HepG2 (cell line): ENCODE measurements around the gene MOGAT3. TPM values are rescaled to one million over a fixed set of nuclear protein-coding genes. Genes with fewer than 3 reads are reported as not detected.

ENCODE experiments used
- AHDC1 ChIP-seq: sonication (generic); formaldehyde crosslinking; IDR thresholded peaks from 2 replicates; pipeline ENCODE4 v1.5.1; 2020; ENCODE audit warnings: mild to moderate bottlenecking, missing genetic modification reagents, borderline replicate concordance
- DMTF1 ChIP-seq: sonication (generic); formaldehyde crosslinking; IDR thresholded peaks from 2 replicates; pipeline ENCODE4 v1.4.0; 2020; ENCODE audit warnings: mild to moderate bottlenecking, missing genetic modification reagents
- E2F2 ChIP-seq: sonication (generic); formaldehyde crosslinking; IDR thresholded peaks from 2 replicates; pipeline ENCODE4 v1.4.0; 2020; ENCODE audit warnings: missing genetic modification reagents, borderline replicate concordance
- GMEB1 ChIP-seq: sonication (generic); formaldehyde crosslinking; IDR thresholded peaks from 2 replicates; pipeline ENCODE4 v1.5.1; 2020; ENCODE audit warnings: missing genetic modification reagents, mild to moderate bottlenecking, borderline replicate concordance
- MEIS2 ChIP-seq: sonication (generic); formaldehyde crosslinking; IDR thresholded peaks from 2 replicates; pipeline ENCODE4 v1.9.0; 2021; ENCODE audit warnings: mild to moderate bottlenecking, missing genetic modification reagents
- NKX3-1 ChIP-seq: sonication (generic); formaldehyde crosslinking; IDR thresholded peaks from 2 replicates; pipeline ENCODE4 v1.5.0; 2020; ENCODE audit warnings: missing genetic modification reagents
- PAX8 ChIP-seq: sonication (generic); formaldehyde crosslinking; IDR thresholded peaks from 2 replicates; pipeline ENCODE4 v1.8.0; 2022; ENCODE audit warnings: mild to moderate bottlenecking, missing genetic modification reagents, borderline replicate concordance
- TAF1 ChIP-seq: sonication (generic); formaldehyde crosslinking; IDR thresholded peaks from 2 replicates; pipeline ENCODE4 v1.4.0; 2020; ENCODE audit warnings: missing genetic modification reagents
- TMF1 ChIP-seq: sonication (generic); formaldehyde crosslinking; IDR thresholded peaks from 2 replicates; pipeline ENCODE4 v1.8.1; 2022; ENCODE audit warnings: low read depth, missing genetic modification reagents
- ZMAT3 ChIP-seq: sonication (generic); formaldehyde crosslinking; conservative IDR thresholded peaks from 2 replicates; pipeline ENCODE4 v1.7.0; 2021; ENCODE audit warnings: missing genetic modification reagents
- ZNF577 ChIP-seq: sonication (generic); formaldehyde crosslinking; IDR thresholded peaks from 2 replicates; pipeline ENCODE4 v1.4.0; 2020; ENCODE audit warnings: mild to moderate bottlenecking, low read depth, missing genetic modification reagents, borderline replicate concordance
- ZNF816 ChIP-seq: sonication (generic); formaldehyde crosslinking; IDR thresholded peaks from 2 replicates; pipeline ENCODE4 v1.8.0; 2022; ENCODE audit warnings: missing genetic modification reagents, mild to moderate bottlenecking, borderline replicate concordance
- polyA plus RNA-seq, 8 experiments: library from polyadenylated mRNA; depleted of rRNA in 3 of 8; stranded (reverse) in 7 of 8; unstranded in 1 of 8; fragments of >200 nt; fragmentation: Illumina TruSeq in 4 of 8; extraction: Trizol in 4 of 8; gene quantifications; 2 replicates each; pipeline versions ENCODE4 v1.2.1 to v1.2.3, GENCODE V29; 2011 to 2016; ENCODE audit warnings: low read depth in 4 of 8, missing spikeins in 1 of 8, mixed read lengths in 1 of 8; ENCODE audit not compliant: insufficient read depth in 1 of 8
- total RNA-seq, 5 experiments: library from RNA; depleted of rRNA; stranded (reverse); fragments of >200 nt; fragmentation: Illumina TruSeq; extraction: Trizol; gene quantifications; 2 replicates each; pipeline ENCODE4 v1.2.3, GENCODE V29; 2016; ENCODE audit warnings: low read depth in 1 of 5

MOGAT3 gene
- total and polyA plus RNA-seq, 2 of the 13 experiments (the other 11 are each of a cell fraction or from before 2014, with no cell fraction given) = 22.5 to 30.5 TPM

GRCh38 chr7:101201695-101202602 is 1.1 kb upstream of the MOGAT3 start (continued):
- TF ChIP-seq AHDC1 (CRISPR knock-in tag) (no peak), GMEB1 (no peak), TAF1 (peak; percentile 77), ZMAT3 (CRISPR knock-in tag) (no peak), DMTF1 (CRISPR knock-in tag) (no peak), ZNF577 (CRISPR knock-in tag) (no peak), MEIS2 (CRISPR knock-in tag) (no peak; the same call in 1 of the 2 replicates), PAX8 (CRISPR knock-in tag) (no peak), ZNF816 (CRISPR knock-in tag) (no peak), NKX3-1 (CRISPR knock-in tag) (no peak), TMF1 (CRISPR knock-in tag) (no peak; the same call in 1 of the 2 replicates), E2F2 (CRISPR knock-in tag) (peak; percentile 17; the same call in 1 of the 2 replicates)
